B cell (primary cell): ENCODE results near the gene NAPA. TPM values are rescaled to one million over a fixed set of nuclear protein-coding genes. Genes with fewer than 3 reads are reported as not detected.

Experiments
- ATAC-seq: fragments of 200-7000 bp; cut with Tn5 transposase; one replicate; pipeline ENCODE4 v1.10.0; 2021; ENCODE audit warnings: low read depth, mild to moderate bottlenecking, moderate number of reproducible peaks, moderate library complexity
- CTCF ChIA-PET: fragments of 350-600 bp; sonication (Branson Sonifier 250); formaldehyde crosslinking; loops from one replicate; lab custom pipeline; 2021; ENCODE audit warnings: antibody characterized with exemption, inconsistent platforms; lab: Charles Lee
- POLR2A ChIA-PET: fragments of 350-600 bp; sonication (Branson Sonifier 250); formaldehyde crosslinking; loops from one replicate; lab custom pipeline; 2021; ENCODE audit warnings: antibody characterized with exemption; lab: Charles Lee
- DNase-seq: peaks from one replicate; pipeline ENCODE4 v3.0.0; 2013
- H2AFZ ChIP-seq: 2 replicates; pipeline ENCODE4 v1.6.1; 2012; ENCODE audit warnings: mild to moderate bottlenecking, low read depth, low read length; ENCODE audit not compliant: insufficient read depth, poor library complexity, severe bottlenecking
- H3K27ac ChIP-seq, 2 donors: 1 replicate in 1 of 2; 2 replicates in 1 of 2; pipeline ENCODE4 v1.5.1; 2012 to 2013; ENCODE audit warnings: low read length in 2 of 2, mild to moderate bottlenecking in 2 of 2, moderate library complexity in 1 of 2
- H3K27me3 ChIP-seq, 4 experiments: fragments of 200-600 bp in 1 of 4; sonication (generic) in 1 of 4; replicated peaks in 1 of 4; 1 replicate in 2 of 4; 2 replicates in 2 of 4; pipeline versions ENCODE4 v1.6.1 to v1.7.0; 2013 to 2016; ENCODE audit warnings: low read length in 3 of 4, mild to moderate bottlenecking in 2 of 4, mixed read lengths in 1 of 4, moderate library complexity in 1 of 4; ENCODE audit not compliant: insufficient read depth in 4 of 4, control insufficient read depth in 3 of 4; ENCODE audit errors: control extremely low read depth in 1 of 4
- H3K36me3 ChIP-seq, 2 experiments: replicated peaks in 1 of 2; 1 replicate in 1 of 2; 2 replicates in 1 of 2; pipeline versions ENCODE4 v1.6.1 to v1.7.1; 2013; ENCODE audit warnings: low read length in 1 of 2; ENCODE audit not compliant: insufficient read depth in 2 of 2, control insufficient read depth in 1 of 2; ENCODE audit errors: control extremely low read depth in 1 of 2, extremely low read depth in 1 of 2
- H3K4me1 ChIP-seq, 2 donors: fragments of 200-600 bp in 1 of 2; sonication (generic) in 1 of 2; 1 replicate in 1 of 2; 2 replicates in 1 of 2; pipeline versions ENCODE4 v1.5.1 to v1.6.1; 2013 to 2017; ENCODE audit warnings: low read length in 2 of 2; ENCODE audit not compliant: control insufficient read depth in 2 of 2, insufficient read depth in 2 of 2
- H3K4me2 ChIP-seq: replicated peaks from 2 replicates; pipeline ENCODE3; 2012; ENCODE audit warnings: mild to moderate bottlenecking, low read depth, low read length; ENCODE audit not compliant: poor library complexity, severe bottlenecking
- H3K4me3 ChIP-seq, 5 experiments: fragments of 200-600 bp in 1 of 5; sonication (generic) in 1 of 5; 1 replicate in 3 of 5; 2 replicates in 2 of 5; pipeline versions ENCODE4 v1.5.1 to v1.7.0; 2011 to 2016; ENCODE audit warnings: low read length in 4 of 5, mild to moderate bottlenecking in 4 of 5, low read depth in 2 of 5, control low read depth in 1 of 5, moderate library complexity in 1 of 5; ENCODE audit not compliant: insufficient read depth in 1 of 5; ENCODE audit errors: control extremely low read depth in 1 of 5, extremely low read depth in 1 of 5
- H3K79me2 ChIP-seq: fragments of 200-600 bp; sonication (generic); one replicate; pipeline ENCODE4 v1.6.0; 2016; ENCODE audit warnings: low read length; ENCODE audit not compliant: control insufficient read depth, insufficient read depth
- H3K9ac ChIP-seq: fragments of 200-600 bp; sonication (generic); 2 replicates; pipeline ENCODE4 v1.6.1; 2017; ENCODE audit warnings: mild to moderate bottlenecking, low read length, moderate library complexity
- H3K9me3 ChIP-seq, 3 donors: one replicate each; pipeline versions ENCODE4 v1.6.1 to v1.7.1; 2013; ENCODE audit warnings: low read length in 2 of 3; ENCODE audit not compliant: control insufficient read depth in 2 of 3, insufficient read depth in 1 of 3; ENCODE audit errors: control extremely low read depth in 1 of 3
- H4K20me1 ChIP-seq: 2 replicates; pipeline ENCODE4 v1.6.0; 2012; ENCODE audit warnings: mild to moderate bottlenecking, low read length; ENCODE audit not compliant: insufficient read depth, control insufficient read depth, poor library complexity, severe bottlenecking
- H3K27ac Mint-ChIP-seq: one replicate; pipeline ENCODE4 v1.8.0; 2021; ENCODE audit warnings: mixed read lengths
- H3K27me3 Mint-ChIP-seq: one replicate; pipeline ENCODE4 v1.8.0; 2021; ENCODE audit warnings: mixed read lengths
- H3K4me1 Mint-ChIP-seq: one replicate; pipeline ENCODE4 v1.8.0; 2021; ENCODE audit warnings: mixed read lengths
- H3K4me3 Mint-ChIP-seq: one replicate; pipeline ENCODE4 v1.8.0; 2021; ENCODE audit warnings: mixed read lengths
- H3K9me3 Mint-ChIP-seq: one replicate; pipeline ENCODE4 v1.8.0; 2022; ENCODE audit warnings: mixed read lengths; ENCODE audit not compliant: insufficient read depth
- EZH2 ChIP-seq: IDR thresholded peaks from 2 replicates; pipeline ENCODE4 v1.6.1; 2012; ENCODE audit warnings: borderline replicate concordance, low read depth, mild to moderate bottlenecking, moderate library complexity, low read length; ENCODE audit not compliant: insufficient read depth, poor library complexity, severe bottlenecking
- WGBS: methylation state at CpG from one replicate; pipeline ENCODE4 v1.1.5; 2013; ENCODE audit warnings: missing lambda C conversion rate; ENCODE audit not compliant: insufficient coverage; 5-methylcytosine and 5-hydroxymethylcytosine counted together
- intact Hi-C: fragments of 100-400 bp; cut with micrococcal nuclease; formaldehyde crosslinking; loops from one replicate; pipeline ENCODE4 v1.10.0; 2022
- polyA plus RNA-seq: library from polyadenylated mRNA; depleted of rRNA; stranded (reverse); fragments of >200 nt; gene quantifications from 2 replicates; pipeline ENCODE4 v1.2.3, GENCODE V29; 2012
- total RNA-seq, 2 donors: library from RNA; stranded (reverse); fragments of 120-200 nt in 1 of 2; gene quantifications; 1 replicate in 1 of 2; 2 replicates in 1 of 2; pipeline versions ENCODE4 v1.2.3 to v1.2.4, GENCODE V29; 2013 to 2022
- TF ChIP-seq, protein P1 (sequence below): fragments of 200-600 bp; IDR thresholded peaks from one replicate; pipeline ENCODE4 v1.8.0; 2022; ENCODE audit warnings: antibody characterized with exemption, mild to moderate bottlenecking

Gene NAPA
- total and polyA plus RNA-seq, 2 donors (not counting 1 experiment from before 2014, with no cell fraction given), result 66.8 to 86.5 TPM

DNA sequence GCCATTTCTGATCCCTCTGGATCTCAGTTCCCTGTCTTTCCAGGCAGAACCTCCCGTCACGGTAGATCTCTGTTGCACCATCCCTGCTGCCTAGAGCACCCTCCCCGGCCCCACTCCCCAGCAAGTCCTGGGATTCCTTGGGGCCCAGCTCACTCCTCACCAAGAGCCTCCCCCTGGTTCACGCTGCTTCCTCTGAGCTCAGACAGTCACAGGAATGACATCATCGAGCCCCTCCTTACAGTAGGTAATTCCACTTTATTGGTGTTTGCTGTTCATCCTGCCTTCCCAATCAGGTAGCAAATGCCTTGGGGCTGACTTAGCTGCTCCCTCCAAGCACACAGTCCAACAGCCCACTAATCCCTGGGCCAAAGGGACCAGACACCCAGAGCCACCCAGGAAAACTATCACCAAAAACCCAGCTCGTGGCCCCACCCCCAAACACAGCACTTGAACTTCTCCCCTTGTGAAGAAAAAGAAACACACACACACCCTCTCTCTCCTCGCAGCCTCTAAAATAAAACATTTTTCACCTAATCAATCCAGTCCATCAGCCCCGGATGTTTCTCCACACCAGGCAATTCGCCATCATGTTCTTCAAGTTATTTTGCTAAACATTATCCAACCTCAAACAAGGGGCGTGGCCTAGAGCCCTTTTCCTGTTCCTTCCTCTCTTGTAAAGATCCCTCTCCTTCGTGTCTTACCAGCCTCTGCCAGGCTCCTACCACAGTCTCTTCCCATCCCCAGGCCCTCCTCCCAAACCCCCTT is 2.5 kb downstream of the NAPA start:
- Mint-ChIP-seq H3K27ac (no peak overlapping the region), H3K4me3 (peak overlapping the region; percentile 97), H3K4me1 (peaks cover 66% of the 10 kb centered on the region), H3K9me3 (no peaks in the 10 kb centered on the region), H3K27me3 (no peaks in the 10 kb centered on the region)
- ATAC-seq, result no peak
- H3K9ac ChIP-seq, result no peak overlapping the region
- WGBS, result 66% methylated on average over 11 of the region's 11 CpGs
- CTCF ChIA-PET, result interaction anchor here (0.7 to 1.5 kb wide), 3 partner anchors 29 to 98 kb away, joined by 3 to 5 read pairs (median 4); partner anchors contain the start of gene KPTN
- H3K36me3 ChIP-seq, result peaks cover 0 to 12% of the 10 kb centered on the region in 2 experiments
- H4K20me1 ChIP-seq, result peaks cover 74% of the 10 kb centered on the region
- H3K4me1 ChIP-seq, result peaks cover 31 to 40% of the 10 kb centered on the region in 2 donors
- peak overlapping the region; percentile 94 for H3K4me2 ChIP-seq
- no peak for TF ChIP-seq EZH2
- TF ChIP-seq, protein P1, sequence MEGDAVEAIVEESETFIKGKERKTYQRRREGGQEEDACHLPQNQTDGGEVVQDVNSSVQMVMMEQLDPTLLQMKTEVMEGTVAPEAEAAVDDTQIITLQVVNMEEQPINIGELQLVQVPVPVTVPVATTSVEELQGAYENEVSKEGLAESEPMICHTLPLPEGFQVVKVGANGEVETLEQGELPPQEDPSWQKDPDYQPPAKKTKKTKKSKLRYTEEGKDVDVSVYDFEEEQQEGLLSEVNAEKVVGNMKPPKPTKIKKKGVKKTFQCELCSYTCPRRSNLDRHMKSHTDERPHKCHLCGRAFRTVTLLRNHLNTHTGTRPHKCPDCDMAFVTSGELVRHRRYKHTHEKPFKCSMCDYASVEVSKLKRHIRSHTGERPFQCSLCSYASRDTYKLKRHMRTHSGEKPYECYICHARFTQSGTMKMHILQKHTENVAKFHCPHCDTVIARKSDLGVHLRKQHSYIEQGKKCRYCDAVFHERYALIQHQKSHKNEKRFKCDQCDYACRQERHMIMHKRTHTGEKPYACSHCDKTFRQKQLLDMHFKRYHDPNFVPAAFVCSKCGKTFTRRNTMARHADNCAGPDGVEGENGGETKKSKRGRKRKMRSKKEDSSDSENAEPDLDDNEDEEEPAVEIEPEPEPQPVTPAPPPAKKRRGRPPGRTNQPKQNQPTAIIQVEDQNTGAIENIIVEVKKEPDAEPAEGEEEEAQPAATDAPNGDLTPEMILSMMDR, result no peak
- peaks cover 0 to 9% (median 0%) of the 10 kb centered on the region in 3 donors for H3K9me3 ChIP-seq
- DNase-seq, result no peak
- no peak overlapping the region for H2AFZ ChIP-seq
- H3K27ac ChIP-seq, result no peak overlapping the region
- peaks cover 73% of the 10 kb centered on the region for H3K79me2 ChIP-seq
- no peaks in the 10 kb centered on the region for H3K27me3 ChIP-seq
- POLR2A ChIA-PET, result interaction anchor here (0.5 to 0.6 kb wide), 2 partner anchors 393 to 403 kb away, joined by 3 to 12 read pairs; no protein-coding TSS in a partner anchor
- intact Hi-C loops, result loop anchor here (10.0 kb wide), 1 partner anchor 658 kb away; the partner anchor contains the start of gene AP2S1
- no peak overlapping the region for H3K4me3 ChIP-seq

GRCh38 chr19:47511681-47512080 is 3.2 kb downstream of the NAPA start:
- CTCF ChIA-PET, result interaction anchor here (0.5 to 1.5 kb wide), 2 partner anchors 28 to 167 kb away, joined by 4 read pairs; partner anchors contain the start of gene KPTN

More at GRCh38 chr19:47511681-47512080, 3.2 kb downstream of the NAPA start:
- no peak overlapping the region for H3K4me2 ChIP-seq
- peak overlapping the region; percentile 97 for H3K4me3 Mint-ChIP-seq
- no peak overlapping the region for H3K27ac ChIP-seq
- DNase-seq, result peak; percentile 12
- no peak overlapping the region for H2AFZ ChIP-seq
- peaks cover 31 to 35% of the 10 kb centered on the region in 2 donors for H3K4me1 ChIP-seq
- TF ChIP-seq, protein P1, result no peak
- TF ChIP-seq EZH2, result no peak
- POLR2A ChIA-PET, result interaction anchor here (0.6 kb wide), 1 partner anchor 402 kb away, joined by 12 read pairs; no protein-coding TSS in a partner anchor
- H4K20me1 ChIP-seq, result peaks cover 80% of the 10 kb centered on the region
- no peak for ATAC-seq
- 97% methylated on average over 7 of the region's 7 CpGs for WGBS
- H3K9me3 ChIP-seq, result peaks cover 0 to 9% (median 0%) of the 10 kb centered on the region in 3 donors
- peaks cover 0 to 14% of the 10 kb centered on the region in 2 experiments for H3K36me3 ChIP-seq
- no peaks in the 10 kb centered on the region for H3K9me3 Mint-ChIP-seq
- peaks cover 59% of the 10 kb centered on the region for H3K4me1 Mint-ChIP-seq
- no peak overlapping the region for H3K9ac ChIP-seq
- no peak overlapping the region for H3K27ac Mint-ChIP-seq
- H3K4me3 ChIP-seq, result no peak overlapping the region
- H3K79me2 ChIP-seq, result peaks cover 80% of the 10 kb centered on the region
- no peaks in the 10 kb centered on the region for H3K27me3 Mint-ChIP-seq
- H3K27me3 ChIP-seq, result no peaks in the 10 kb centered on the region
- intact Hi-C loops, result loop anchor here (10.0 kb wide), 1 partner anchor 657 kb away; the partner anchor contains the start of gene AP2S1
